Measurements from ENCODE around the gene HSF4. TPM values are rescaled to one million over a fixed set of nuclear protein-coding genes. Genes with fewer than 3 reads are reported as not detected.

HSF4 gene
- total RNA-seq, 1 donor from 2014 or later: 0.63 TPM

DNA sequence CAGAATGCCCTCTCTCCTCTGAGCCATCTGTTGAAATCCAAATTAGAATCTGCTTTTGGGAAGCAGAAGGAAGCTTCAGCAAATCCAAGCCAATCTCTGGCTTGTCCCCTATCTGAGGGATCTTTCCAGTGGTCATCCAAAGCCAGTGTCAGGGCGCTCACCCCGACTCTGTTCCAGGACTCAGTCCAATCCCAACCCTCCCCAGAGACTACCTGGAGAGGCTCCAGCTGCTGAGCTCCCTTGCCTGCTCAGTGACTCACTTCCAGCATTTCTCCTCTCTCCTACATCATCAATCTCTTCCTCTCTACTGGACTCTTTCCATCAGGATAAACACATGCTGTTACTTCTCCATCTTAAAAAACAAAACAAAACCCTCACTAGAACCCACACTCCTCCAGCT, 16.8 kb downstream of the HSF4 start:
- DNase-seq (ENCODE audit: low read depth): no peak
- TF ChIP-seq, protein P1, sequence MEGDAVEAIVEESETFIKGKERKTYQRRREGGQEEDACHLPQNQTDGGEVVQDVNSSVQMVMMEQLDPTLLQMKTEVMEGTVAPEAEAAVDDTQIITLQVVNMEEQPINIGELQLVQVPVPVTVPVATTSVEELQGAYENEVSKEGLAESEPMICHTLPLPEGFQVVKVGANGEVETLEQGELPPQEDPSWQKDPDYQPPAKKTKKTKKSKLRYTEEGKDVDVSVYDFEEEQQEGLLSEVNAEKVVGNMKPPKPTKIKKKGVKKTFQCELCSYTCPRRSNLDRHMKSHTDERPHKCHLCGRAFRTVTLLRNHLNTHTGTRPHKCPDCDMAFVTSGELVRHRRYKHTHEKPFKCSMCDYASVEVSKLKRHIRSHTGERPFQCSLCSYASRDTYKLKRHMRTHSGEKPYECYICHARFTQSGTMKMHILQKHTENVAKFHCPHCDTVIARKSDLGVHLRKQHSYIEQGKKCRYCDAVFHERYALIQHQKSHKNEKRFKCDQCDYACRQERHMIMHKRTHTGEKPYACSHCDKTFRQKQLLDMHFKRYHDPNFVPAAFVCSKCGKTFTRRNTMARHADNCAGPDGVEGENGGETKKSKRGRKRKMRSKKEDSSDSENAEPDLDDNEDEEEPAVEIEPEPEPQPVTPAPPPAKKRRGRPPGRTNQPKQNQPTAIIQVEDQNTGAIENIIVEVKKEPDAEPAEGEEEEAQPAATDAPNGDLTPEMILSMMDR (conservative IDR thresholded peaks at IDR 0.05; ENCODE audit: low read depth, low read length): no peak
- H3K4me3 ChIP-seq (ENCODE audit: low read depth, low read length): no peak overlapping the region

- TF ChIP-seq, protein P1 (conservative IDR thresholded peaks at IDR 0.05; ENCODE audit: low read depth, low read length): no peak
- no peak overlapping the region for H3K4me3 ChIP-seq (ENCODE audit: low read depth, low read length)
- no peak for DNase-seq (ENCODE audit: low read depth)
Observed at GRCh38 chr16:67182288-67182687, 17.7 kb downstream of the HSF4 start.

- peak overlapping the region; percentile 66 for H3K4me3 ChIP-seq (ENCODE audit: low read depth, low read length)
- DNase-seq (ENCODE audit: low read depth): no peak
- TF ChIP-seq, protein P1 (conservative IDR thresholded peaks at IDR 0.05; ENCODE audit: low read depth, low read length): no peak
Observed at GRCh38 chr16:67183284-67183626, 18.7 kb downstream of the HSF4 start.

- TF ChIP-seq, protein P1 (conservative IDR thresholded peaks at IDR 0.05; ENCODE audit: low read depth, low read length): no peak
- H3K4me3 ChIP-seq (ENCODE audit: low read depth, low read length): peak within 1 kb of the TSS; percentile 66
- DNase-seq (ENCODE audit: low read depth): no peak
Observed at GRCh38 chr16:67183627-67184452, 19.3 kb downstream of the HSF4 start, which contains the start of gene MATCAP1. Gene MATCAP1 (minus strand): TSS chr16:67183963. CDS start chr16:67180610, 3,353 bp downstream.

DNA sequence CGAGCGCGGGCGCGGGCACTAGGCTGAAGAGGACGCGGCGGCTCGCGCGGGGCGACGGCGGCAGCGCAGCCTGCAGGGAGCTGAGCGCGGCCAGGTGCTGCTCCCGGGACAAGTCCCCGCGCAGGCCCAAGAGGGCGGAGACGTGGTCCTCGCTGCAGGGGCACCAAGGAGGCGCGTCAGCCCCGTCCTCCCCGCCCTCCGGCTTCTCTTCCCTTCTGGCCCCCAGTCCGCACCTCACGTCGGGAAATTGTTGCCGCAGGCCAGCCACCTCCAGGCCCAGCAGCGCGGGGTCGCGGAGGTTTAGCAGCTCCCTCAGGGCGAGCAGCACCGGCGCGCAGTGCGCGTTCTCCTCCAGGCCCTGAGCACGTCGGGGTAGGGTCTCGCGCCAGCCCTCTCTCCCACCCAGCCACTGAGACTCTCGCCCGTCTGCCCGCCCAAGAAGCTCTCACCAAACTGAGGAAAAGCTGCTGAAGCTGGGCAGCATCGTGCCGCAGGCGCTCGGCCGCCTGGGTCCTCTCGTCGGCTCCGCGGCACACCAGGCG, 20.0 kb downstream of the HSF4 start:
- TF ChIP-seq, protein P1 (conservative IDR thresholded peaks at IDR 0.05; ENCODE audit: low read depth, low read length): no peak
- DNase-seq (ENCODE audit: low read depth): no peak
- peak overlapping the region; percentile 66 for H3K4me3 ChIP-seq (ENCODE audit: low read depth, low read length)

GRCh38 chr16:67184995-67185650, 20.6 kb downstream of the HSF4 start:
- H3K4me3 ChIP-seq (ENCODE audit: low read depth, low read length): peak overlapping the region; percentile 66
- TF ChIP-seq, protein P1 (conservative IDR thresholded peaks at IDR 0.05; ENCODE audit: low read depth, low read length): peak; percentile 83
- no peak for DNase-seq (ENCODE audit: low read depth)
